ENCODE data around the gene NOL11. TPM values are rescaled to one million over a fixed set of nuclear protein-coding genes. Genes with fewer than 3 reads are reported as not detected.
"Not testable (repeated sequence)": the region's sequence is repeated elsewhere in the genome, so short reads cannot be mapped to it uniquely, and the experiment has no call there.

Gene NOL11
- total RNA-seq, 3 donors from 2014 or later: 25.1 to 45.5 (median 35.4) TPM

GRCh38 chr17:67754001-67754400 lies 36.3 kb downstream of the NOL11 start:
- DNase-seq (ENCODE audit: low spot score in 2 of 2): no peak
- no peaks in the 10 kb centered on the region for H3K36me3 ChIP-seq
- intact Hi-C loops (cut with DNase I; ENCODE audit: low total_unique reads): no loop called here
- no peak for TF ChIP-seq CTCF (IDR thresholded peaks at IDR 0.05)
- no peak for TF ChIP-seq POLR2AphosphoS5 (IDR thresholded peaks at IDR 0.05)
- TF ChIP-seq POLR2A (IDR thresholded peaks at IDR 0.05): no peak
- no peak overlapping the region for H3K4me3 ChIP-seq
- no peak overlapping the region for H3K27ac ChIP-seq
- peaks cover 0 to 5% of the 10 kb centered on the region in 2 donors for H3K9me3 ChIP-seq
- H3K27me3 ChIP-seq: no peaks in the 10 kb centered on the region
- H3K4me1 ChIP-seq: no peaks in the 10 kb centered on the region

- H3K27ac ChIP-seq; H3K9me3 ChIP-seq; H3K4me1 ChIP-seq; H3K27me3 ChIP-seq; intact Hi-C loops (cut with DNase I; ENCODE audit: low total_unique reads); DNase-seq (ENCODE audit: low spot score in 2 of 2); H3K4me3 ChIP-seq; H3K36me3 ChIP-seq: not testable (repeated sequence)
Measured at GRCh38 chr17:67754686-67755085, 37.0 kb downstream of the NOL11 start.

- H3K27ac ChIP-seq; H3K9me3 ChIP-seq; H3K4me1 ChIP-seq; DNase-seq (ENCODE audit: low spot score in 2 of 2); H3K36me3 ChIP-seq; intact Hi-C loops (cut with DNase I; ENCODE audit: low total_unique reads); H3K4me3 ChIP-seq; H3K27me3 ChIP-seq: not testable (repeated sequence)
Measured at GRCh38 chr17:67756766-67757165, 39.0 kb downstream of the NOL11 start.

GRCh38 chr17:67759355-67760171 lies 41.8 kb downstream of the NOL11 start:
- DNase-seq (ENCODE audit: low spot score in 2 of 2): no peak
- Histone ChIP-seq H3K4me3 (no peak overlapping the region), H3K27me3 (no peaks in the 10 kb centered on the region), H3K27ac (peak overlapping the region in 1 of 2 donors; percentile 40), H3K36me3 (no peaks in the 10 kb centered on the region), H3K9me3 (no peaks in the 10 kb centered on the region), H3K4me1 (no peaks in the 10 kb centered on the region)
- intact Hi-C loops (cut with DNase I; ENCODE audit: low total_unique reads): no loop called here
- peak in 2 of 3 donors; percentile 20 to 44 for TF ChIP-seq POLR2AphosphoS5 (IDR thresholded peaks at IDR 0.05)
- no peak for TF ChIP-seq CTCF (IDR thresholded peaks at IDR 0.05)

GRCh38 chr17:67765623-67766022 lies 47.9 kb downstream of the NOL11 start:
- Histone ChIP-seq H3K27me3 (no peaks in the 10 kb centered on the region), H3K9me3 (no peaks in the 10 kb centered on the region), H3K36me3 (no peaks in the 10 kb centered on the region), H3K4me3 (no peak overlapping the region), H3K4me1 (no peaks in the 10 kb centered on the region), H3K27ac (no peak overlapping the region)
- intact Hi-C loops (cut with DNase I; ENCODE audit: low total_unique reads): no loop called here
- TF ChIP-seq CTCF (IDR thresholded peaks at IDR 0.05) (no peak), POLR2A (IDR thresholded peaks at IDR 0.05) (no peak), POLR2AphosphoS5 (IDR thresholded peaks at IDR 0.05) (no peak)
- no peak for DNase-seq (ENCODE audit: low spot score in 2 of 2)

GRCh38 chr17:67769231-67769630 lies 51.5 kb downstream of the NOL11 start:
- Histone ChIP-seq H3K4me1 (no peaks in the 10 kb centered on the region), H3K4me3 (no peak overlapping the region), H3K36me3 (no peaks in the 10 kb centered on the region), H3K27ac (no peak overlapping the region), H3K9me3 (no peaks in the 10 kb centered on the region), H3K27me3 (no peaks in the 10 kb centered on the region)
- DNase-seq (ENCODE audit: low spot score in 2 of 2): no peak
- TF ChIP-seq CTCF (IDR thresholded peaks at IDR 0.05) (no peak), POLR2AphosphoS5 (IDR thresholded peaks at IDR 0.05) (no peak), POLR2A (IDR thresholded peaks at IDR 0.05) (no peak)
- intact Hi-C loops (cut with DNase I; ENCODE audit: low total_unique reads): no loop called here
